NB4 (cell line): ENCODE measurements around the gene FAM20C.
A peak's percentile ranks its signal among the peaks of the same experiment; 100 is the strongest.

Experiments used
- DNase-seq: peaks from one replicate; pipeline ENCODE4 v3.0.0; 2010; ENCODE audit warnings: low read depth
- H3K4me3 ChIP-seq: one replicate; pipeline ENCODE4 v1.5.1; 2011; ENCODE audit warnings: mild to moderate bottlenecking, low read depth, low read length, moderate library complexity
- MYC ChIP-seq: IDR thresholded peaks from 2 replicates; pipeline ENCODE4 v1.6.1; 2011; ENCODE audit warnings: low read depth, low read length
- POLR2A ChIP-seq: IDR thresholded peaks from 2 replicates; pipeline ENCODE4 v1.6.1; 2011; ENCODE audit warnings: mild to moderate bottlenecking; ENCODE audit not compliant: insufficient read length; ENCODE audit errors: extremely low read depth
- TF ChIP-seq, protein P1 (sequence below): IDR thresholded peaks from 2 replicates; pipeline ENCODE4 v1.6.1; 2011; ENCODE audit warnings: low read depth, low read length
- TF ChIP-seq, protein P2 (sequence below): IDR thresholded peaks from one replicate; pipeline ENCODE4 v1.5.1; 2012; ENCODE audit warnings: low read depth, low read length

FAM20C gene

DNA sequence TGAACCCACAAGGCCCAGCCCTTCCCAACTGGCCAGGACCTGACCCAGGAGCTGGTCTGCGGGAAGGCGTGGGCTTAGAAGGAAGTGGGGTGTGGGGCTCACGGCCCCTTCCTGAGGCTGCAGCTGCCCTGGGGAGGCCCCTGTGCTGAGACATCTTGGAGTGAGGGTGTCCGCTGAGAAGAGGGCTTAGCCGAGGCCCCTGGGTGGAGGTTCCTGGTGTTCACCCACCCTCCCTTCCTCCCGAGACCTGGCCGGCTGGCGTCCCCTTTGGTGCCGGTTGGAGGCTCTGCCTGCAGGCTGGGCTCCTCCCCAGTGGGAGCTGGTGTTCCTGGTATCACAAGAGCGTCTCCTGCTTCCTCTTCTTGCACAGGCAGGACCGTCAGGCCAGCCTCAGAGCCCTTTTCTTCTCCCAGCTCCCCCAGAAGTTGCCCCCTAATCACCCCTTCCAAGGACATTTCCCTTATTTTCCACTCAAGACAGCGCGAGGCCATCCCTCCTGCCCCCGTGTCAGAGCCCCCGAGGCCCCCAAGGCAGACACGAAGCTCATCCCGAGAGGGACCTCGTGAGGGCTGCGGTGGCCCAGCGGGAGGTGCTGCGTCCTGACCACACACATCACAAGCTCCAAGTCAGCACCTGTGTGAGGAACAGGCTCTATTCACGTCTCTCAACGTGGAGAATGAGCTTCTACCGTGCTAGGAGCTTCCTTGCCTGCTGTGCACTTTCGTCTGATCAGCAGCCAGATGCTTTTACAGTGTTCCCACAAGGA lies 25.1 kb upstream of the FAM20C start:
- no peak for TF ChIP-seq POLR2A
- TF ChIP-seq, protein P1, sequence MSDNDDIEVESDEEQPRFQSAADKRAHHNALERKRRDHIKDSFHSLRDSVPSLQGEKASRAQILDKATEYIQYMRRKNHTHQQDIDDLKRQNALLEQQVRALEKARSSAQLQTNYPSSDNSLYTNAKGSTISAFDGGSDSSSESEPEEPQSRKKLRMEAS: no peak
- TF ChIP-seq, protein P2, sequence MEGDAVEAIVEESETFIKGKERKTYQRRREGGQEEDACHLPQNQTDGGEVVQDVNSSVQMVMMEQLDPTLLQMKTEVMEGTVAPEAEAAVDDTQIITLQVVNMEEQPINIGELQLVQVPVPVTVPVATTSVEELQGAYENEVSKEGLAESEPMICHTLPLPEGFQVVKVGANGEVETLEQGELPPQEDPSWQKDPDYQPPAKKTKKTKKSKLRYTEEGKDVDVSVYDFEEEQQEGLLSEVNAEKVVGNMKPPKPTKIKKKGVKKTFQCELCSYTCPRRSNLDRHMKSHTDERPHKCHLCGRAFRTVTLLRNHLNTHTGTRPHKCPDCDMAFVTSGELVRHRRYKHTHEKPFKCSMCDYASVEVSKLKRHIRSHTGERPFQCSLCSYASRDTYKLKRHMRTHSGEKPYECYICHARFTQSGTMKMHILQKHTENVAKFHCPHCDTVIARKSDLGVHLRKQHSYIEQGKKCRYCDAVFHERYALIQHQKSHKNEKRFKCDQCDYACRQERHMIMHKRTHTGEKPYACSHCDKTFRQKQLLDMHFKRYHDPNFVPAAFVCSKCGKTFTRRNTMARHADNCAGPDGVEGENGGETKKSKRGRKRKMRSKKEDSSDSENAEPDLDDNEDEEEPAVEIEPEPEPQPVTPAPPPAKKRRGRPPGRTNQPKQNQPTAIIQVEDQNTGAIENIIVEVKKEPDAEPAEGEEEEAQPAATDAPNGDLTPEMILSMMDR: no peak
- no peak; the same call in 1 of the 2 replicates for TF ChIP-seq MYC
- peak; percentile 82 for DNase-seq
- no peak overlapping the region for H3K4me3 ChIP-seq

DNA sequence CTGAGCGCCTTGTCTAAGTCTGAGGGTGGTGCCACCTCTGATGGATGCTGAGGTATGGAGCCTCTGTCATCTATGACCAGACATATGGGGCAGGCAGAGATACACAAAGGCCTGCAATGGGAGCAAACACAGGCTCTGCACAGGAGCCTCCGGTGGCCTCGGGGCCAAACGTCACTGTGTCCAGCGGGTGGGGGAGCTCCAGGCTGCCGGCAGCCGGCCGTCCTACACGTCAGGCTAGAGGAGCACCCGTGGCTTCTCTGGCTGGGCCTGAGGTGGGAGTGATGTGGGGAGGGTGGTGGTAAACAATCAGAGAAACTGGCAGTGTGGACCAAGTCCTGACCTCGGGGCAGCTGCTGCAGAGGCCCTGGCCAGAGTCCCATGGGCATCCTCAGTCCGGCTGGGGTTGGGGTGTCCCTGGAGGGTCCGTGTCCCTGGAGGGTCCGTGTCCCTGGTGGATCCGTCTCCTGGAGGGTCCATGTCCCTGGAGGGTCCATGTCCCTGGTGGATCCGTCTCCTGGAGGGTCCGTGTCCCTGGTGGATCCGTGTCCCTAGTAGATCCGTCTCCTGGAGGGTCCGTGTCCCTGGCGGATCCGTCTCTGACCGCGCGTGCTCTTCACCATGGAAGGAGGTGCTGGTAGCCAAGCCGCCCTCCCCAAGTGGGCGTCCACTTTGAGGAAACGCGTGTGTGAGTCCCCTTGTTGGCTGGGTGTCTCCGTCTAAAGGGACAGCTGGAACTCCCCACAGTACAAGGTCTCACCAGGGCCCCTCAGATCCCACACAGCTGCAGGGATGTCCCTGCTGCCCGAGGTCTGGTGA lies 24.2 kb upstream of the FAM20C start:
- H3K4me3 ChIP-seq: no peak overlapping the region
- DNase-seq: no peak
- TF ChIP-seq, protein P2: no peak
- TF ChIP-seq MYC: no peak
- TF ChIP-seq, protein P1: no peak
- TF ChIP-seq POLR2A: no peak

DNA sequence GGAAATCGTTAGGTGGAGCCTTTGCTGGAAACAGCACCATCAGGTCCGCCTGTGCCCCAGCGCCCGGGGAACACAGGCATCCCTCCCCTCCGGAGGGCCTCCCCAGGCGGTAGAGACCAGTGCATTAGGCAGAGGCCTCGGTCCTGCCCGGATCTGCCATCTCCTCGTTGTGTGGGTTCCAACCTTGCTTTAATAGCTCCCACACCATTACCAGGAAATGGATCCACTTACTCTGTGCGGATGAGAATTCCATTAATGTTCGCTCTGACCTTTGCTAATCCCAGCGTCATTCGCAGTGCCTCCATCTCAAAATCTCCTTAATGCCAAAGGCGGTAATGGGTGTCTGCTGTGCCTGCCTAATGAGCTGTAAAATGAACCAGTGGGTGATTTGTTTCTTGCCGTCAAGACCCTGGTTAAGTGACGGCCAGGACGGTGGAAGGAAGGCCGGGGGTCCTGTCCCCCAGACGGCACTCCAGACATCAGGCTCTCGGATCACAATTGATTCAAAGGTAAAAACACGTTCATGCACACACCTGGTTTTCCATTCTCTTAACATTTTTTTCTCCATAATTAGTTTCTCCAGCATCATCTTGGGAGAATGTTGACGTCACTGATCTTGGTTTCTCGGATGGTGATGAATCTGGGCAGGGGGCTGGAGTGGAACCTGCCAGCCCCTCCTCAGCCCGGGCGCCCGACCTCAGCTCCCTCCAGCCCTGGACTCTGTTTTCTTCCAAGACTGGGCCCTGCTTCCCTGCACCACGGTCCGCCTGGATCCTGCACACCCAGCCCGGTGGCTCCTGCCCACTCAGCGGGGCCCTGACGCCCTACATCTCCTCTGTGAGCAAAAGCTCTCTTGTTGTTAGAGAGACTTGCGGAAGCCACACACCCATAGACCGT lies 22.8 kb upstream of the FAM20C start:
- no peak overlapping the region for H3K4me3 ChIP-seq
- no peak for DNase-seq
- TF ChIP-seq, protein P1: no peak
- TF ChIP-seq, protein P2: no peak
- TF ChIP-seq POLR2A (no peak), MYC (no peak)

DNA sequence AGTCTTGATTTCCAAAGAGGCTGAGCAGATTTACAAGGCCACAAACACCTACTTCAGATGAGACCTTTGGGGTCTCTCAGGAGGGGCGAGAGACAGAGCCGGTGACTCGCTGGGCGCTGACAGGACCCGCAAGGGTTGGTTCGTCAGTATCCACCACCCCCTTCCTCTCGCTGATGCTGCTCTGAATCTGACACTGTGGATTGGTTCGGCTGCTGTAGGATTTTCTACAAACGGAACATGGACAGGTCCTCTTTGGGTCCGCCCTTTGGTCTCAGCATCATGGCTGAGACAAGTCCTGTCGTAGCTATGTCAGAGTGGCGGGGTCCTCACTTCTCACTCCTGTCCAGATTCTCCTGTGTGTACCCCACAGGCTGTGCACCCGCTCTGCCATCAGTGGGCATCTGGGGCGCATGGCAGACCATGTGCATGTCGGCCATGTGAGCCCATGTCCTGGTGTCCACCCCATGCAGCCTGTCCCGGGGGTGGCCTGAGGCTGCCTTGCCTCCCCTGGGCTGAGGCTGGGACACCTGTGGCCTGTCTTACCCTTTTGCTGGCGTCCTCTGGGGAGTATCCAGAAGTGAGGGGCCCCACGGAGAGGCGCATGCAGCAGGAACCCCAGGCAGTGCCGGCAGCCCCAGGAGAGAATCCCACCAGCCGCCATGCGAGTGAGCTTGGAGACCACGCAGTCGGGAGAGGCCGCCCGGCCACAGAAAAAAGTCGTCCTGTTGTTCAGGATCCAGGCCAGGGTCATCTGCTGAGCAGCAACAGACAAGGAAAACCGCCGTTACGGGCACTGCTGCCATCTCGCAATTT lies 21.6 kb upstream of the FAM20C start:
- H3K4me3 ChIP-seq: no peak overlapping the region
- TF ChIP-seq, protein P1: no peak
- TF ChIP-seq MYC: no peak
- TF ChIP-seq POLR2A: no peak
- TF ChIP-seq, protein P2: no peak
- DNase-seq: no peak
